Neural cell (in vitro differentiated cells): Measurements from ENCODE around the gene GLCE. TPM values are rescaled to one million over a fixed set of nuclear protein-coding genes. Genes with fewer than 3 reads are reported as not detected.

Experiments
- H2AFZ ChIP-seq: fragments of 200-600, 300-800 bp; sonication (generic), shearing (Covaris generic); 2 replicates; pipeline ENCODE4 v1.6.0; 2014; ENCODE audit warnings: low read depth, mild to moderate bottlenecking, antibody characterized with exemption, low read length, moderate library complexity
- H3F3A ChIP-seq: fragments of 200-600 bp; shearing (Covaris generic); 2 replicates; pipeline ENCODE4 v1.6.1; 2016; ENCODE audit warnings: mild to moderate bottlenecking, moderate library complexity, mixed read lengths, antibody characterized with exemption, low read length; ENCODE audit not compliant: insufficient read depth, poor library complexity, severe bottlenecking
- H3K27ac ChIP-seq: fragments of 200-600, 300-800 bp; sonication (generic), shearing (Covaris generic); 2 replicates; pipeline ENCODE4 v1.5.1; 2014; ENCODE audit warnings: mild to moderate bottlenecking, low read length, moderate library complexity
- H3K27me3 ChIP-seq: fragments of 300-800, 200-600 bp; sonication (generic), shearing (Covaris generic); 2 replicates; pipeline ENCODE4 v1.6.0; 2014; ENCODE audit warnings: mild to moderate bottlenecking, low read depth, low read length, moderate library complexity; ENCODE audit not compliant: insufficient read depth
- H3K36me3 ChIP-seq: fragments of 300-800, 200-600 bp; sonication (generic), shearing (Covaris generic); 2 replicates; pipeline ENCODE4 v1.5.1; 2014; ENCODE audit warnings: mild to moderate bottlenecking, antibody characterized with exemption, low read length, moderate library complexity; ENCODE audit not compliant: insufficient read depth
- H3K4me2 ChIP-seq: fragments of 300-800, 200-600 bp; sonication (generic), shearing (Covaris generic); 2 replicates; pipeline ENCODE4 v1.6.0; 2014; ENCODE audit warnings: mild to moderate bottlenecking, low read length
- H3K4me3 ChIP-seq: fragments of 300-800, 200-600 bp; sonication (generic), shearing (Covaris generic); 2 replicates; pipeline ENCODE4 v1.5.1; 2014; ENCODE audit warnings: mild to moderate bottlenecking, low read length, moderate library complexity
- H3K79me2 ChIP-seq: fragments of 200-600 bp; shearing (Covaris generic); replicated peaks from 2 replicates; pipeline ENCODE4 v1.6.0; 2014; ENCODE audit warnings: mild to moderate bottlenecking, low read length, moderate library complexity; ENCODE audit not compliant: insufficient read depth
- H3K9ac ChIP-seq: fragments of 300-800, 200-600 bp; sonication (generic), shearing (Covaris generic); 2 replicates; pipeline ENCODE4 v1.6.1; 2016; ENCODE audit warnings: mild to moderate bottlenecking, low read length, mixed read lengths
- H3K9me2 ChIP-seq: fragments of 200-600 bp; shearing (Covaris generic); 2 replicates; pipeline ENCODE4 v1.6.1; 2016; ENCODE audit warnings: mild to moderate bottlenecking, low read length, mixed read lengths; ENCODE audit not compliant: insufficient read depth
- H3K9me3 ChIP-seq: fragments of 200-600, 300-800 bp; sonication (generic), shearing (Covaris generic); 2 replicates; pipeline ENCODE4 v1.6.1; 2016; ENCODE audit warnings: mild to moderate bottlenecking, mixed run types, low read length, moderate library complexity, mixed read lengths
- H4K20me1 ChIP-seq: fragments of 200-600 bp; shearing (Covaris generic); 2 replicates; pipeline ENCODE4 v1.6.1; 2016; ENCODE audit warnings: mild to moderate bottlenecking, mixed run types; ENCODE audit not compliant: insufficient read depth
- CTCF ChIP-seq: fragments of 450-650 bp; IDR thresholded peaks from 2 replicates; pipeline ENCODE4 v1.5.1; 2014; ENCODE audit warnings: antibody characterized with exemption, mild to moderate bottlenecking, moderate library complexity; ENCODE audit not compliant: poor library complexity, severe bottlenecking
- EP300 ChIP-seq: fragments of 450-650 bp; conservative IDR thresholded peaks from 2 replicates; pipeline ENCODE4 v1.6.1; 2014; ENCODE audit warnings: antibody characterized with exemption, mild to moderate bottlenecking, moderate library complexity; ENCODE audit not compliant: poor library complexity, severe bottlenecking
- EZH2 ChIP-seq: fragments of 200-600, 300-800 bp; shearing (Covaris generic), sonication (generic); IDR thresholded peaks from 2 replicates; pipeline ENCODE4 v1.6.1; 2014; ENCODE audit warnings: antibody characterized with exemption, low read length, borderline replicate concordance, mild to moderate bottlenecking; ENCODE audit not compliant: insufficient read depth, poor library complexity, severe bottlenecking
- MXI1 ChIP-seq: fragments of 450-650 bp; conservative IDR thresholded peaks from 2 replicates; pipeline ENCODE4 v1.6.1; 2014; ENCODE audit warnings: antibody characterized with exemption, mild to moderate bottlenecking; ENCODE audit not compliant: poor library complexity, severe bottlenecking
- POLR2AphosphoS5 ChIP-seq: IDR thresholded peaks from 2 replicates; pipeline ENCODE4 v1.6.1; 2012
- RAD21 ChIP-seq: fragments of 450-650 bp; conservative IDR thresholded peaks from 2 replicates; pipeline ENCODE4 v1.6.1; 2014; ENCODE audit warnings: antibody characterized with exemption, mild to moderate bottlenecking, moderate library complexity
- REST ChIP-seq: IDR thresholded peaks from 2 replicates; pipeline ENCODE4 v1.6.1; 2012; ENCODE audit warnings: borderline replicate concordance
- SMC3 ChIP-seq: fragments of 450-650 bp; conservative IDR thresholded peaks from 2 replicates; pipeline ENCODE4 v1.6.1; 2014; ENCODE audit warnings: antibody characterized with exemption, mild to moderate bottlenecking, moderate library complexity; ENCODE audit not compliant: poor library complexity
- TAF1 ChIP-seq: IDR thresholded peaks from 2 replicates; pipeline ENCODE4 v1.6.1; 2012; ENCODE audit warnings: low read depth
- polyA plus RNA-seq: library from polyadenylated mRNA; depleted of rRNA; stranded (reverse); fragments of >200 nt; gene quantifications from 2 replicates; pipeline ENCODE4 v1.2.3, GENCODE V29; 2014

The GLCE gene
- polyA plus RNA-seq, 1 donor from 2014 or later: 31.5 TPM

GRCh38 chr15:69314736-69315135 is 154.3 kb downstream of the GLCE start:
- Histone ChIP-seq H3K4me2 (no peak overlapping the region), H3F3A (no peaks in the 10 kb centered on the region), H3K9me3 (no peaks in the 10 kb centered on the region), H3K79me2 (no peaks in the 10 kb centered on the region), H3K27ac (no peak overlapping the region), H2AFZ (no peak overlapping the region), H4K20me1 (no peaks in the 10 kb centered on the region), H3K36me3 (no peaks in the 10 kb centered on the region), H3K9ac (no peak overlapping the region), H3K27me3 (no peaks in the 10 kb centered on the region), H3K4me3 (no peak overlapping the region), H3K9me2 (no peaks in the 10 kb centered on the region)
- no peak for TF ChIP-seq POLR2AphosphoS5
- TF ChIP-seq EP300: no peak
- TF ChIP-seq RAD21: no peak
- TF ChIP-seq EZH2: no peak
- no peak for TF ChIP-seq CTCF
- no peak for TF ChIP-seq SMC3
- no peak for TF ChIP-seq REST
- no peak for TF ChIP-seq MXI1
- no peak for TF ChIP-seq TAF1

- Histone ChIP-seq H3K9me2 (no peaks in the 10 kb centered on the region), H3K27me3 (no peaks in the 10 kb centered on the region), H3F3A (no peaks in the 10 kb centered on the region), H3K9ac (no peak overlapping the region), H3K4me2 (no peak overlapping the region), H3K9me3 (no peaks in the 10 kb centered on the region), H3K79me2 (no peaks in the 10 kb centered on the region), H3K27ac (no peak overlapping the region), H4K20me1 (no peaks in the 10 kb centered on the region), H3K36me3 (no peaks in the 10 kb centered on the region), H3K4me3 (no peak overlapping the region), H2AFZ (no peak overlapping the region)
- TF ChIP-seq POLR2AphosphoS5 (no peak), REST (no peak), RAD21 (no peak), EZH2 (no peak), SMC3 (no peak), TAF1 (no peak), EP300 (no peak), CTCF (no peak), MXI1 (no peak)
These were observed 155.1 kb downstream of the GLCE start for GRCh38 chr15:69315402-69316110.
